ENCODE data around the gene MRPL53. TPM values are rescaled to one million over a fixed set of nuclear protein-coding genes. Genes with fewer than 3 reads are reported as not detected.
"Not testable (repeated sequence)": the region's sequence is repeated elsewhere in the genome, so short reads cannot be mapped to it uniquely, and the experiment has no call there.

Gene MRPL53
- polyA plus RNA-seq, 1 experiment = 41.2 TPM

- DNase-seq (ENCODE audit: low read depth) = no peak
- no peak overlapping the region for H3K4me3 ChIP-seq (ENCODE audit: low read depth, low read length)
- no peaks in the 10 kb centered on the region for H3K27me3 ChIP-seq (ENCODE audit: control insufficient read depth, insufficient read depth, low read length)
- TF ChIP-seq CTCF (IDR thresholded peaks at IDR 0.05; ENCODE audit: insufficient read depth, low read depth, low read length) = no peak
- peaks cover 17% of the 10 kb centered on the region for H3K36me3 ChIP-seq (ENCODE audit: control insufficient read depth, insufficient read depth, low read length)
- ChIA-PET POLR2A (no interaction called here), CTCF (interaction anchor here (1.1 to 2.7 kb wide), 3 partner anchors 8 to 111 kb away, joined by 3 to 10 read pairs (median 3); partner anchors contain the start of genes CCDC142 and TTC31)
Measured at GRCh38 chr2:74474481-74474880, 2.0 kb upstream of the MRPL53 start.

GRCh38 chr2:74472945-74473258 lies 422 bp upstream of the MRPL53 start:
- no peak for DNase-seq (ENCODE audit: low read depth)
- no peaks in the 10 kb centered on the region for H3K27me3 ChIP-seq (ENCODE audit: control insufficient read depth, insufficient read depth, low read length)
- POLR2A ChIA-PET = interaction anchor here (0.9 kb wide), 1 partner anchor 18 kb away, joined by 3 read pairs; the partner anchor contains the start of gene INO80B
- peak overlapping the region; percentile 76 for H3K4me3 ChIP-seq (ENCODE audit: low read depth, low read length)
- no peak for TF ChIP-seq CTCF (IDR thresholded peaks at IDR 0.05; ENCODE audit: insufficient read depth, low read depth, low read length)
- H3K36me3 ChIP-seq (ENCODE audit: control insufficient read depth, insufficient read depth, low read length) = peaks cover 17% of the 10 kb centered on the region
- CTCF ChIA-PET = interaction anchor here (0.8 to 2.7 kb wide), 4 partner anchors 9 to 116 kb away, joined by 3 to 10 read pairs (median 4); partner anchors contain the start of genes CCDC142 and TTC31

GRCh38 chr2:74471332-74472065 lies 981 bp downstream of the MRPL53 start:
- CTCF ChIA-PET = interaction anchor here (1.6 kb wide), 1 partner anchor 116 kb away, joined by 5 read pairs; no protein-coding TSS in a partner anchor
- POLR2A ChIA-PET = no interaction called here
- Histone ChIP-seq H3K27me3 (ENCODE audit: control insufficient read depth, insufficient read depth, low read length) (no peaks in the 10 kb centered on the region), H3K4me3 (ENCODE audit: low read depth, low read length) (peak overlapping the region; percentile 76), H3K36me3 (ENCODE audit: control insufficient read depth, insufficient read depth, low read length) (peaks cover 13% of the 10 kb centered on the region)
- DNase-seq (ENCODE audit: low read depth) = no peak
- no peak for TF ChIP-seq CTCF (IDR thresholded peaks at IDR 0.05; ENCODE audit: insufficient read depth, low read depth, low read length)

GRCh38 chr2:74470742-74471141 lies 1.7 kb downstream of the MRPL53 start:
- POLR2A ChIA-PET; H3K27me3 ChIP-seq (ENCODE audit: control insufficient read depth, insufficient read depth, low read length); CTCF ChIA-PET; DNase-seq (ENCODE audit: low read depth); H3K4me3 ChIP-seq (ENCODE audit: low read depth, low read length): not testable (repeated sequence)
- H3K36me3 ChIP-seq (ENCODE audit: control insufficient read depth, insufficient read depth, low read length) = peaks cover 13% of the 10 kb centered on the region

- DNase-seq (ENCODE audit: low read depth) = no peak
- peak overlapping the region; percentile 73 for H3K4me3 ChIP-seq (ENCODE audit: low read depth, low read length)
- CTCF ChIA-PET = interaction anchor here (0.9 kb wide), 1 partner anchor 48 kb away, joined by 3 read pairs; no protein-coding TSS in a partner anchor
- H3K27me3 ChIP-seq (ENCODE audit: control insufficient read depth, insufficient read depth, low read length) = no peaks in the 10 kb centered on the region
- peaks cover 15% of the 10 kb centered on the region for H3K36me3 ChIP-seq (ENCODE audit: control insufficient read depth, insufficient read depth, low read length)
- POLR2A ChIA-PET = interaction anchor here (0.7 kb wide), 1 partner anchor 25 kb away, joined by 7 read pairs; no protein-coding TSS in a partner anchor
- no peak for TF ChIP-seq CTCF (IDR thresholded peaks at IDR 0.05; ENCODE audit: insufficient read depth, low read depth, low read length)
Measured at GRCh38 chr2:74464406-74464805, 8.1 kb downstream of the MRPL53 start.

GRCh38 chr2:74462786-74463105 lies 9.7 kb downstream of the MRPL53 start:
- no peak for DNase-seq (ENCODE audit: low read depth)
- no peak overlapping the region for H3K4me3 ChIP-seq (ENCODE audit: low read depth, low read length)
- peaks cover 15% of the 10 kb centered on the region for H3K36me3 ChIP-seq (ENCODE audit: control insufficient read depth, insufficient read depth, low read length)
- CTCF ChIA-PET = no interaction called here
- no peaks in the 10 kb centered on the region for H3K27me3 ChIP-seq (ENCODE audit: control insufficient read depth, insufficient read depth, low read length)
- POLR2A ChIA-PET = no interaction called here
- no peak for TF ChIP-seq CTCF (IDR thresholded peaks at IDR 0.05; ENCODE audit: insufficient read depth, low read depth, low read length)
